Smooth muscle cell of the brain vasculature (primary cell): Measurements from ENCODE around the gene KLHL25.

Source experiments
- DNase-seq: peaks from one replicate; pipeline ENCODE4 v3.0.0-alpha.2; 2012; ENCODE audit warnings: low read depth, low spot score

KLHL25 gene

GRCh38 chr15:85748176-85748575, 46.5 kb downstream of the KLHL25 start:
- DNase-seq: no peak

- DNase-seq: no peak
Measured at GRCh38 chr15:85746641-85747040, 48.1 kb downstream of the KLHL25 start.

- no peak for DNase-seq
Measured at GRCh38 chr15:85745525-85746150, 49.1 kb downstream of the KLHL25 start.

GRCh38 chr15:85745023-85745422, 49.7 kb downstream of the KLHL25 start:
- no peak for DNase-seq

GRCh38 chr15:85744579-85744978, 50.1 kb downstream of the KLHL25 start:
- DNase-seq: no peak

GRCh38 chr15:85743392-85744055, 51.2 kb downstream of the KLHL25 start:
- DNase-seq: no peak

- DNase-seq: peak; percentile 69
Measured at GRCh38 chr15:85742186-85742821, 52.4 kb downstream of the KLHL25 start.

- DNase-seq: no peak
Measured at GRCh38 chr15:85741662-85742061, 53.1 kb downstream of the KLHL25 start.

- no peak for DNase-seq
Measured at GRCh38 chr15:85741021-85741421, 53.7 kb downstream of the KLHL25 start.

- DNase-seq: no peak
Measured at GRCh38 chr15:85737061-85737460, 57.7 kb downstream of the KLHL25 start.

GRCh38 chr15:85733416-85733815, 61.3 kb downstream of the KLHL25 start:
- no peak for DNase-seq

GRCh38 chr15:85730001-85730820, 64.5 kb downstream of the KLHL25 start:
- DNase-seq: peak; percentile 45

- no peak for DNase-seq
Measured at GRCh38 chr15:85727068-85727467, 67.7 kb downstream of the KLHL25 start.

GRCh38 chr15:85726454-85726853, 68.3 kb downstream of the KLHL25 start:
- no peak for DNase-seq

- no peak for DNase-seq
Measured at GRCh38 chr15:85725564-85725963, 69.2 kb downstream of the KLHL25 start.

GRCh38 chr15:85725019-85725418, 69.7 kb downstream of the KLHL25 start:
- peak; percentile 65 for DNase-seq

- DNase-seq: no peak
Measured at GRCh38 chr15:85723960-85724945, 70.5 kb downstream of the KLHL25 start.

GRCh38 chr15:85722374-85723152, 72.2 kb downstream of the KLHL25 start:
- no peak for DNase-seq

- DNase-seq: no peak
Measured at GRCh38 chr15:85718981-85719380, 75.7 kb downstream of the KLHL25 start.
